Cardiac fibroblast (primary cell): ENCODE data around the gene RHNO1.
A peak's percentile ranks its signal among the peaks of the same experiment; 100 is the strongest.

ENCODE experiments used
- DNase-seq, 2 donors: peaks; one replicate each; pipeline versions ENCODE4 v3.0.0 to v3.0.0-alpha.2; 2010; ENCODE audit warnings: low read depth in 2 of 2
- H3K4me3 ChIP-seq, 2 donors: replicated peaks in 1 of 2; 1 replicate in 1 of 2; 2 replicates in 1 of 2; pipeline ENCODE4 v1.5.1; 2011; ENCODE audit warnings: low read depth in 2 of 2, low read length in 2 of 2, mild to moderate bottlenecking in 2 of 2, moderate library complexity in 1 of 2
- TF ChIP-seq, protein P1 (sequence below): IDR thresholded peaks from one replicate; pipeline ENCODE4 v1.5.1; 2011; ENCODE audit warnings: low read depth, mild to moderate bottlenecking, low read length, inconsistent platforms

RHNO1 gene

DNA sequence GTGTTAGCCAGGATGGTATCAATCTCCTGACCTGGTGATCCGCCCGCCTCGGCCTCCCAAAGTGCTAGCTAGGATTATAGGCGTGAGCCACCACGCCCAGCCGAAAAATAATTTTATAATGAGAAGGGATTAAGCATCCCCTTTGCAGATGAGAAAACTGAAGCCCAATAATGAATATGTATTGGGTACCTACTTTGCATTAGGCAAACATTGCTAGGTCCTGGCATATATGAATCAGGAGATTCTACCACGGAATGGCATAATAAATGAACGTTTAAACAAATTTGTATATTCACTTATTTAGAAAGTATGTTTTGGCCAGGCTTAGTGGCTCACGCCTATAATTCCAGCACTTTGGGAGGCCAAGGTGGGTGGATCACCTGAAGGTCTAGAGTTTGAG is 46.0 kb downstream of the RHNO1 start:
- no peak overlapping the region for H3K4me3 ChIP-seq
- TF ChIP-seq, protein P1, sequence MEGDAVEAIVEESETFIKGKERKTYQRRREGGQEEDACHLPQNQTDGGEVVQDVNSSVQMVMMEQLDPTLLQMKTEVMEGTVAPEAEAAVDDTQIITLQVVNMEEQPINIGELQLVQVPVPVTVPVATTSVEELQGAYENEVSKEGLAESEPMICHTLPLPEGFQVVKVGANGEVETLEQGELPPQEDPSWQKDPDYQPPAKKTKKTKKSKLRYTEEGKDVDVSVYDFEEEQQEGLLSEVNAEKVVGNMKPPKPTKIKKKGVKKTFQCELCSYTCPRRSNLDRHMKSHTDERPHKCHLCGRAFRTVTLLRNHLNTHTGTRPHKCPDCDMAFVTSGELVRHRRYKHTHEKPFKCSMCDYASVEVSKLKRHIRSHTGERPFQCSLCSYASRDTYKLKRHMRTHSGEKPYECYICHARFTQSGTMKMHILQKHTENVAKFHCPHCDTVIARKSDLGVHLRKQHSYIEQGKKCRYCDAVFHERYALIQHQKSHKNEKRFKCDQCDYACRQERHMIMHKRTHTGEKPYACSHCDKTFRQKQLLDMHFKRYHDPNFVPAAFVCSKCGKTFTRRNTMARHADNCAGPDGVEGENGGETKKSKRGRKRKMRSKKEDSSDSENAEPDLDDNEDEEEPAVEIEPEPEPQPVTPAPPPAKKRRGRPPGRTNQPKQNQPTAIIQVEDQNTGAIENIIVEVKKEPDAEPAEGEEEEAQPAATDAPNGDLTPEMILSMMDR, result no peak
- DNase-seq, result no peak

- TF ChIP-seq, protein P1, result no peak
- peak; percentile 25 to 59 for DNase-seq
- no peak overlapping the region for H3K4me3 ChIP-seq
Measured at GRCh38 chr12:2924019-2924418, 47.0 kb downstream of the RHNO1 start.

DNA sequence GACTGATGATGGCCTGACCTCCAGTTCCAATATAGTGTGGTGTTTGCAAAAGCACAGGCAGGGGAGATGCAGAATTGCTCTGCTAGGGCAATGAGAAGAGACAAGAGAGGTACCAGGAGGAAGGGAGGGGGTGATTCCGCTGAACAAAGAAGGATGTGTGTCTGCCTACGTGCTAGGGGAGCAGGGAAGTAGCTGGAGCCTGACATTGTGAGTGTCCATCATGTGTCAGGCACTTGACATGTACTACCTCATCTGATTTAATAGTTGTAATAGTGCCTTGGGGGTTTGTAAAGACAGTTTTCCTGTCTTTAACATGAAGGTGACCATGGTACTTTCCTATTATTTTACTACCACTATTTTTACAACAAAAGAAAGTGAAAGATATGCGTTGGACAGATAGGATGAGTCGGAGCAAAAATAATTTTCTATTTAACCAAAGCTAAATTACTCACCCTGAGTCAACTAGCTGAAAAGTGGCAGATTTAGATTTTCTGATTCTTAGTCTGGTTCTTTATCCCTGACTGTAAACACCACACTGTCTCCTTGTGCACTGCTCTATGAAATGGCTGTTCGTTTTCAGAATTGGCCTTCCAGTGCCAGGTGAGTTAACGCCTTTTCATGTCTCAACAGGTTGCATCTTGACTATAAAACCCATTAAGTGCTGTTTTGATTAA is 48.4 kb downstream of the RHNO1 start:
- H3K4me3 ChIP-seq, result no peak overlapping the region
- no peak for DNase-seq
- TF ChIP-seq, protein P1, result no peak

DNA sequence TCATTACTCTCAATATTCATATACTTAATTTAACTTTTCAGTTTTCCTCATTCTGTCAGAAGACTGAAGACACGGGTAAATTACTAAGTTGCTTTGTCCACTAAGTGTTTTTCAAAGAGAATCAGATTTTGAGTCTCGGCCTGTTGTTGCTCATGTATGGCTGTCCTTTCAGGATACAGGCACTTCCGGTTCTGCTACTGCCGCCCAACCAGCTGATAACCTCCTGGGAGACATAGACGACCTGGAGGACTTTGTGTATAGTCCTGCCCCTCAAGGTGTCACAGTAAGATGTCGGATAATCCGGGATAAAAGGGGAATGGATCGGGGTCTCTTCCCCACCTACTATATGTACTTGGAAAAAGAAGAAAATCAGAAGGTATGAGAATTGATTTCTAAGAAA is 53.8 kb downstream of the RHNO1 start:
- TF ChIP-seq, protein P1, result no peak
- H3K4me3 ChIP-seq, result no peak overlapping the region
- DNase-seq, result no peak

DNA sequence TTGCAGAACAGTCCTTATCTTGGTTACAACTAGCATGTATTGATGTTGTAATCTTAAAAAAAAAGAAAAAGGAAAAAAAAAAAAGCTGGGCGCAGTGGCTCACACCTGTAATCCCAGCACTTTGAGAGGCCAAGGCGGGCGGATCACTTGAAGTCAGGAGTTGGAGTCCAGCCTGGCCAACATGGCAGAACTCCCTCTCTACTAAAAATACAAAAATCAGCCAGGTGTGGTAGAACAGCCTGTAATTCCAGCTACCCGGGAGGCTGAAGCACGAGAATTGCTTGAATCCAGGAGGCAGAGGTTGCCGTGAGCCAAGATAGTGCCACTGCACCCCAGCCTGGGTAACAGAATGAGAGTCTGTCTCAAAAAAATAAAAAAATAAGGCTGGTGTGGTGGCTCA is 56.6 kb downstream of the RHNO1 start:
- TF ChIP-seq, protein P1, result no peak
- no peak overlapping the region for H3K4me3 ChIP-seq
- DNase-seq, result no peak

GRCh38 chr12:2934371-2934770 is 57.3 kb downstream of the RHNO1 start:
- TF ChIP-seq, protein P1, result no peak
- DNase-seq, result no peak
- no peak overlapping the region for H3K4me3 ChIP-seq

- TF ChIP-seq, protein P1, result no peak
- no peak for DNase-seq
- H3K4me3 ChIP-seq, result no peak overlapping the region
Measured at GRCh38 chr12:2936301-2936700, 59.3 kb downstream of the RHNO1 start.
